Skin of body (tissue), 2 donors: ENCODE results near the gene MAGEA11. TPM values are rescaled to one million over a fixed set of nuclear protein-coding genes. Genes with fewer than 3 reads are reported as not detected.
"Not testable (repeated sequence)": the region's sequence is repeated elsewhere in the genome, so short reads cannot be mapped to it uniquely, and the experiment has no call there.

Source experiments
- DNase-seq: peaks from one replicate; lab custom pipeline; 2025; lab: John Stamatoyannopoulos, UW
- total RNA-seq: library from RNA; depleted of rRNA; stranded (reverse); fragments of >200 nt; gene quantifications from one replicate; pipeline ENCODE4 v1.2.3, GENCODE V29; 2014

MAGEA11 gene
- total RNA-seq, 1 donor from 2014 or later, result not detected

DNA sequence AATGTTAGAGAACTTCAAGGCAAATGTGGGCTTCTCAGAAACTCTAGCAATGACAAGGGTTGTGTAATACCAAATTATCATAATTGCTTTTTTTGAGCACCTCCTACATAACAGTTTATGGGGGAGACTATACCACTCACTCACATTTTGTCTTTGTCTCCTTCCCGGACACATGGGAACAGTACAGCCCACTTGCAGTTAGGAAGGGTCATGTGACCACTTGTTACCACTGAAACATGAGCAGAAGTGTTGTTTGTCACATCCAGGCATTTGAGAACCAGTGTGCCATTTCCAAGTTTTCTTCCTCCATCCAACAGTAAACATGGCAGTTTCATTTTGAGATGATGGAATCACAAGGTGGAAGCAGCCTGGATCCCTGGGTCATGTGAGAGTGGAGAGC is 6.9 kb downstream of the MAGEA11 start:
- no peak for DNase-seq

DNA sequence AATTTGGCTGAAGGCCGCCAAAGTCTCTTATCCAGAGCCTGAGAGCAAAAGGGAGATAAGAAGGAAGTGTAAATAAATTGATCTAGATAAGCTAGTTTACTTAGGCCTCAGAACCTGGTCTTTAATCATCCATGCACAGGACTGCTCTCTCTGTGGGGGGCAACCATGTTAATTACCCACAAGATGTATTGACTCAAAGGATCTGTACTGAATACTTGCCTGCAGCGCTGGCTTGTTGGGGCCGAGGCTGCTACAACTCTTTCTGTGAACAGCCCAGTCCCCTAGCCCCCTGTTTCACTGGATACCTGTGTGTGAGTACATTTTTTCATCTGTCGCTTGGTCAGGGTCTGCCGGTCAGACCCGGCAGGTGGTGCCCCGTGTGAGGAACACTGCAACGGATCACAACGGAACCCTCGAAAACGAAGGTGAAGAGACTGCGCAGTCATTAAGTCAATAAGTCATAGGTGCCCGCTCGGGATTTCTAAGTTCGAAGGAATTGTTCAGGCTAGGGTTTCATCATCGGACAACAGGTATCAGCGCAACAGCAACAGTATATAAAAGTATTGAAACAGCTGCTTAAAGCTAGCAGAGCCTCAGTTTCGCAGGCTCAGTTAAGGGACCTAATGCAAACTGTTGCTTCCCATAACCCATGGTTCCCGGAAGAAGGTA is 8.3 kb downstream of the MAGEA11 start:
- DNase-seq, result no peak

DNA sequence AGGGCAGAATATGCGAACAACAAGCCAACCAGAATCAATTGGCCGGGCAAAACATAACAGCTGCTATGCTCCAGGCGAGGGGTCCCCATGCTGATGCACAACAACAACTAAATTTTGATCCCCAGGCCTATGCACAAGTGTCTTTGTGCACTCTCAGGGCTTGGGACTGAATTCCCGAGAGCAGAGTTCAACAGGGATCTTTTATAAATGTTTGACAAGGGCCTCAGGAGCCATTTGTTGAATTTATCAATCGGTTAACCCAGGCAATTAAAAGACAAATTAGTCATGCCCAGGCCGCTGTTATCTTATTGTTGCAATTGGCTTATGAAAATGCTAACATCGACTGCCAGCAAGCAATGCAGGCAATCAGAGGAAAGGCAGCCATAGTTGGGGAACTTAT is 9.4 kb downstream of the MAGEA11 start:
- not testable (repeated sequence) for DNase-seq

DNA sequence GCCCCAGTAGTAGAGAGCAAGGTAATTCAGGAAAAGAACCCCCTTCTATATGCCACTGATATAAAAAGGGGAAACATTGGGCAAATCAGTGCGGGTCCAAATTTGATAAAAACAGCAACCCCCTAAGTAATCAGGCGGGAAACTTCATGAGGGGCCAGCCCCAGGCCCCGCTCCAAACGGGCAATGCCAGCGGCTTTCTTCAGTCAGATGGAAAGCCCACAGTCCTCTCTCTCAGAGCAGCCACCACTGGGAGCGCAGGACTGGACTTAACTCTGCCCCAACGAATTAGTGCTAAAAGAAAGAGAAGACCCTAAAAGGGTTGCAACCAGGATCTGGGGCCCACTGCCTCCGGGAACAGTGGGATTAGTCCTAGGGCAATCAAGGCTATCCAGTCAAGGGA is 9.9 kb downstream of the MAGEA11 start:
- DNase-seq, result no peak

DNA sequence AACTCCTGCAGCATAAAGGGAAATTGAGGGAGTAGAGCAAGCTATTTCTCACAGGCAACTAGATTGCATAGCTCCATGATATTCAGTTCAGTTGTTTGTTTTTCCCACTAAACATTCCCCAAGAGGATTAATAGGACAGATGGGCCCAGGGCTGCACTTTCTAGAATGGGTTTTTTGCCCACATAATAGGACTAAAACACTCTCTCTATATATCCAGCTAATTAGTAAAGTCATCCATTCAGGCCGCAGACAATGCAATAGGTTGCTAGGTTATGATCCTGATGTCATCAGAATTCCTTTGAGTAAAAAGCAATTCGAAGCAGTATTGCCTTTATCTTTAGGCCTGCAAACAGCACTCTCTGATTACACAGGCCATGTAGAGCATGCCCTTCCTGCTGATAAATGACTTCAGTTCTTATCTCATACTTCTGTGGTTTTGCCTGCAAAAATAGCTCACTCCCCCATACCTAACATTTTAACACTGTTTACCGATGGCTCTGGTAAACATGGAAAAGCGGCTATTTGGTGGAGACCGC is 11.8 kb downstream of the MAGEA11 start:
- not testable (repeated sequence) for DNase-seq

DNA sequence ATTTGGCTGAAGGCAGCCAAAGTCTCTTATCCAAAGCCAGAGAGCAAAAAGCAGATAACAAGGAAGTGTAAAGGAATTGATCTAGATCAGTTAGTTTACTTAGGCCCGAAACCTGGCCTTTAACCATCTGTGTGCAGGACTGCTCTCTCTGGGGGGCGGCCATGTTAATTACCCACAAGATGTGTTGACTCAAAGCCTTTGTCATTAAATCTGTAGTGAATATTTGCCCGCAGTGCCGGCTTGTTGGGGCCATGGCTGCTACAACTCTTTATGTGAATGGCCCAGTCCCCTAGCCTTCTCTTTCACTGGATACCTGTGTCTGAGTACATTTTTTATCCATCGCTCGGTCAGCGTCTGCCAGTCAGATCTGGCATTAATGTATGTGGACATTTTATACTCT is 15.4 kb downstream of the MAGEA11 start:
- DNase-seq, result not testable (repeated sequence)

DNA sequence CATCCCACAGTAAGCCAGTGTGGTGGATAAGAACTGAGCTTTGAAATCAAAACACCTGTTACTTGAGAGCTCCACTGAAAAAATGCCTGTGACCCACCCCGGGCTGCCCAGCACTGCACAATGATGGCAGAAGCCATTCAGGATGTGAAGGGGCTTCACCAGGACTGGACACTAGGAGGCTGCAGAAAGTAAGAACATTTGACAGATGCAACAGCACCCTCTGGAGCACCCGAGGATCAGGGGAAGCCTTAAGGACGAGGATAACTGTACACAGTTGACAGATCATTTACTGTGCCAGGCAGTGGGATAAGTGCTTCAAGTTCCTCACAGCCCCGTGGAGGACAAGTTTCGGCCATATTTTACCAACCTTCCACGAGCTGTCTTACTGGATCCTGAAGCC is 30.4 kb downstream of the MAGEA11 start:
- not testable (repeated sequence) for DNase-seq

DNA sequence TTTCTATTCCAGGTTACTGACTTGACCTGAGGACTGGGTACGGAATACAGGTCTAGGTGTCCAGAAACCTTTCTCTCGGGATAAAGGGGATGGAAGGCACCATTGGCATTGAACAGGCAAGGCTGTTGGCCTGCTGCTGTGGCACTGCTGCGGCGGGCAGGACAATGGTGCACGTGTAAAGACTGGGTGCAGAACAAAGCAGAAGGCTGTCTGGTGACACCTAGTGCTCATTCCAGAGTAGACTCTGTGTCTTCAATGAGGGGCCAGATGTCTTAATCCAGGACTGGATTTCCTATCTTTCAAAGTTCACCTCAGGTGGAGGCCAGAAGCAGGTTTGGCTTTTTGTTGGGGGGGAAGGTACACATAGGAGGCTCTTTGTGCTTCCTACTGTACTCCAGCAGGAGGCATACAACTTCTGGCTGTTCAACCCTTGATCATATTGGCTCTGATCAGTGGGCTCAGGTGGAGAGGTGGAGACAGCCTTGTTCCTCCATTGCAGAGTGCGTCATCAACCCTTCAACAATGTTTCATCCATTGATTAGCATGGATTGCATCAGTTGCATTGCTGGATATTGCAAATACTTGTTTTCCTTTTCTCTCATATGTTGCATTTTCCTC is 34.6 kb downstream of the MAGEA11 start:
- not testable (repeated sequence) for DNase-seq

DNA sequence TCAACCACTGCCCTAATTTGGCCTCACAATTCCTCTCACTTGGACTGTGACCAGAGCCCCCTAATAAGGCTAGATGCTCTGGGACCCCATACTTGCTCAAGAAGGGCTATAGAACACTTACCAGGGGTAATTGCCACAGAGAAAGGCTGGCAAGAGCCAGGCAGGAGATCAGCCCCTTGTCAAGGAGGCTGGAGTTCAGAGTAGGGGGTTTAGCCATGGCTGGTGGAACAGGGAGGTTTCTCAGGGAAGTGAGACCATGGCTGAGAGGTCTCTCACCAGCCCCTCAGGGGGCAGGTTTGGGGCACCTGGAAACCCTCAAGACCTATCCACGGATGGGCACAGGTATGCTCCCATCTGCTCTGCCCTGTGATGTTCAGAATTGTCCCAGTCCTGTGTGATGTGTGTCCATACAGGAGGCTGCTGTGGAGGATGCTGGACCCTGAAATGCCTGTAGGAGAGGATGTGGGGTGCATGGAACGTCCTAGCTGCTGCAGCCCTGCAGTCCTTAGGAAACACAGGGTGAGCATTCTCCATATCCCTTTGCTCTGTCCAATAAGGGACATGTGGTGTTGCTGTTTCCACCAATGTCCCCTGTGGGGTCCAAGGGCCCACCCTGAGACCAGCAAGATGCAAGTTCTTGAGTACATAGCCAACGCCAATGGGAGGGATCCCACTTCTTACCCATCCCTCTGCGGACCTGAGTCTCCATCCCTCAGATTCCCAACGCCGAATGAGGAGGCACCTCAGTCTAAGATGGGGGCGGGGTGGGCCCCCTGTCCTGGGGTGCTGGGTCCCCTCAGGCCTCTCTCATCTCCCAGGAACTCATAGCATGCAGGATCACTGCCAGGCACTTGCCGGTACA is 45.6 kb downstream of the MAGEA11 start:
- no peak for DNase-seq

DNA sequence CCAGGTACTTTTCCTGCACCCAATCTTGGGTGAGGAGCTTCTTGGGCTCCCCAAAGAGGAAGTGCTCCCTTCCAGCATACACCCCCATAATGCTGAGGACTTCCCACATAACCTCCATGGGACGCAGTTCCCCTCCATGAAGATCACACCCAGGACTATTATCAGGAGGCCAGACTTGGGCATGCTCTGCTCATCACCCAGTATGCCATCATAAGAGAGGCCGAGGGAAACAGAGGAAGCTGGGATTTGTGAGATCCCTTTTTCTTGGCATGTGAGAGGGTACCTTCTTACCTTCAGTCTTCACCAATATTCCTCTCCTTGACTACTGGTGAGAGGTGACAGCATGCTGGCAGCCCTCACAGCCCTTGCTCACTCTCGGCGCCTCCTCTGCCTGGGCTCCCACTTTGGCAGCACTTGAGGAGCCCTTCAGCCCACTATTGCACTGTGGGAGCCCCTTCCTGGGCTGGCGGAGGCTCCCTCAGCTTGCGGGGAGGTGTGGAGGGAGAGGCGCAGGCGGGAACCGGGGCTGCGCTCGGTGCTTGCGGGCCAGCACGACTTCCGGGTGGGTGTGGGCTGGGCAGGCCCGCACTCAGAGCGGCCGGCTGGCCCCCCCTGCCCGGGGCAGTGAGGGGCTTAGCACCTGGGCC is 46.3 kb downstream of the MAGEA11 start:
- DNase-seq, result no peak

DNA sequence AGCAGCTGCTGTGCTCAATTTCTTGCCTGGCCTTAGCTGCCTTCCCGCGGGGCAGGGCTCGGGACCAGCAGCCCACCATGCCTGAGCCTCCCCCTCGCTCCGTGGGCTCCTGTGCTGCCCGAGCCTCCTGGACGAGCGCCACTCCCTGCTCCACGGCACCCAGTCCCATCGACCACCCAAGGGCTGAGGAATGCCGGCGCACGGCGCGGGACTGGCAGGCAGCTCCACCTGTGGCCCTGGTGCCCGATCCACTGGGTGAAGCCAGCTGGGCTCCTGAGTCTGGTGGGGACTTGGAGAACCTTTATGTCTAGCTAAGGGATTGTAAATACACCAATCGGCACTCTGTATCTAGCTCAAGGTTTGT is 46.8 kb downstream of the MAGEA11 start:
- not testable (repeated sequence) for DNase-seq

DNA sequence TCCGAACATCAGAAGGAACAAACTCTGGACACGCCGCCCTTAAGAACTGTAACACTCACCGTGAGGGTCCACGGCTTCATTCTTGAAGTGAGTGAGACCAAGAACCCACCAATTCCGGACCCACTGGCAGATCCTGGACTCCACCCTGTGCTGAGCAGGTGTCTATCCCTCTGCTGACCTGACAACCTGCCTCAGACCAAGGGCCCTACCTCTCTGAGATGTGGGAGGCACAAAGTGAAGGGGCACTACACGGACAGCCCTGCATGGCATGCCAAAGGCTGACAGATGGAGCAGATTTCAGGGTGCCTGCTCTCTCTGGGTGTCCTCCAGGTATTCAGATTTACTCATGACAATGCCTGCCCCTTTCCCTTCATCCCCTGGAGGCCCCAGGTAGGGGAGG is 48.0 kb downstream of the MAGEA11 start:
- DNase-seq, result no peak

DNA sequence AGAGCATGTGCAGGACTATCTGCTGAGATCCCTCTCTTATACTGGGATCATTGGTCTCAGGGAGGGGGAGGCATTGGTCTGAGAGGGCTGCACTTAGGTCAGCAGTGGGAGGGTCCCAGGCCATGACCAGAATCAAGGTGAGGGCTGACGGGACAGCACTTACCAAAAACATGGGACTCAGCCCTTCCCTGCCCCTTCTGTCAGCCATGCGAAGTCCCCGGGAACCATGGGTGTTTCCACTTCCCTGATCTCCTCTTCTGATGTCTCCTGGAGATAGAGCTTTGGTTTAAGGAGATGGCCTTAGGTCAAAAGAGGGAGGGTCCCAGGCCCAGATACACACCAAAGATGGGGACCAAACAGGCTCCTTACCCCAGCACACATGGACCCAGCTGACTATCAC is 49.1 kb downstream of the MAGEA11 start:
- DNase-seq, result no peak

DNA sequence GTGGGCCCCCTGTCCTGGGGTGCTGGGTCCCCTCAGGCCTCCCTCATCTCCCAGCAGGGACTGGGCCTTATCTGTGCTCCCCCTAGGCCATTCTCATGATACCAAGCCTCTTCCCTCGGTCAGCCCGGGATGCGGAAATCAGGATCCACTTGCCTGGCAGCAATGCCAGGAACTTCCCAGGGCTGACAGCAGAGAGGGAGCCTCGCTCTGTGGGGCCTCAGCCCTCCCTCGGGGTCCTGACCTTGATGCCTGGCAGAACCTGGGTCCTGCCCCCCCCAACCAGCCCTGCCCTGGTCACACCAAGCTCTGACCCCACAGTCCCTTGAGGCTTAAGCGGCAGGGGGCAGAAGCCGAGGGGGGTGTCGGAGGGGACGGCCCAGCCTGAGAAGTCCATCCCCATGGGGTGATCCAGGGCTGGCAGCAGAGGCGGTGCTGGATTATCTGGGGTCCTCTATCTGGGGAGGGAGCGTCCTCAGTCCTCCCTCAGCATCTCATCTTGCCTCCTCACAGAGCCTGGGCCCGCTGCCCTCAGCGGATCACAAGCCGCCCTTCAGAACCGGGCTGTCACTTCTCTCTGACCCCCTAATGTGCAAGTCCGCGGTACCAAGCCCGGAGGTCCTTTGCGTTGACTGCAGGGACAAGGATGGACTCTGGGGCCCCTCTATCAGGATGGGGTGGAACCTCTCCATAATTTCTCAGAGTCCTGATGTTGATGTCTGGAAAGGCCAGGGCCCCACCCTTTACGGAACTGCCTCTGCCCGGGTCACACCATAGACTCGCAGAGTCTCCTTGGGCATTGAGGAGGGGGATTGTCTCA is 50.2 kb downstream of the MAGEA11 start:
- DNase-seq, result not testable (repeated sequence)

DNA sequence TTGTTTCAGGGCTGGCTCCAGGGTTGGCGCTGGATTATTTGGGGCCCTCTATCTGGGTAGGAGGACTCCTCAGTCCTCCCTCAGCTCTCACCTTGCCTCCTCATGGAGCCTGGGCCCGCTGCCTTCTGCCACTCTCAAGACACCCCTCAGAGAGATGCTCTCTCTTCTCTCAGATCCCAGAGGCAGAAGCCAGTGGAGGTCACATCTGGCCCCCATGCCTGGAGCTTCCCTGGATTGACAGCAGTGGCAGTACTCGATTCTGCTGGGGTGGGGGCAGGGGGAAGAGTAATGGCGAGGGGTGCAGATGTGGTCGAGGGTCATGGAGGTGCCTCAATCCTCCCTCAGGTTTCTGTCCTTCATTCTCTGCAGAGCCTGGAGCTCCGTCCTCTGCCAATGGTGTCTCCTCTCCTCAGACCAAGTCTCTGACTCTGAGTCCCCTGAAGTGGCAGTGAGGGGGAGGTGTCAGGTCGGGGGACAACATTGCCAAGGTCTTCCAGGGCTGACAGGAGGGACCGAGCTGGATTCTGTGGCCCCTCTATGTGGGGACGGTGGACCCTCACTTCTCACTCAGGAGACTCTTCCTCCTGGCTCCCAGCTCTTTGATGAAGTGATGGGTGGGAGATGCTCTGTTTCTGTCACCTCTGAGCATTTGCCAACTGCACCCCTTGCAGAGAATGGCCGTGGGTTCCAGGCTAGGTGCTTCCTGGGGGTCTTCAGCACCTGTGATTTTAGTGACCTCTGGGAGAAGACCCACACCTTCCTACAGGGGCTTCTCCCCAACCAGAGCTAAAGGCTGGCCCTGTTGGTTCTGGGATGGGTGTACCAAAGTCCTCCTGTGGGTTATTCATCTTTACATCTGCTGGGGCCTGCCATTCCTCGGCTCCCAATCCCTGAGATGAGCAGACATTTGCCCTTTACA is 51.1 kb downstream of the MAGEA11 start:
- DNase-seq, result no peak
